A673 (cell line): ENCODE results near the gene PROKR2. TPM values are rescaled to one million over a fixed set of nuclear protein-coding genes. Genes with fewer than 3 reads are reported as not detected.

Experiments
- BruUV-seq: library from RNA; stranded (reverse); fragments of 400-500 nt; replicated peaks from 2 replicates; lab custom pipeline; 2021; lab: Mats Ljungman, UMichigan
- CTCF ChIA-PET: fragments of 300-600 bp; sonication (Branson Sonifier 250); formaldehyde crosslinking; loops from one replicate; lab custom pipeline; 2022; ENCODE audit warnings: antibody characterized with exemption; lab: Charles Lee
- POLR2A ChIA-PET: fragments of 300-600 bp; sonication (Branson Sonifier 250); formaldehyde crosslinking; loops from one replicate; lab custom pipeline; 2022; ENCODE audit warnings: antibody characterized with exemption; ENCODE audit not compliant: low non-redundant PET; lab: Charles Lee
- DNase-seq: peaks from one replicate; pipeline ENCODE4 v3.0.0-alpha.2; 2015; ENCODE audit warnings: low spot score
- H3K27ac ChIP-seq: fragments of 200-600 bp; sonication (generic); 2 replicates; pipeline ENCODE4 v1.5.1; 2016; ENCODE audit warnings: mixed run types, low read depth, mild to moderate bottlenecking, mixed read lengths, antibody characterized with exemption, low read length; ENCODE audit not compliant: poor library complexity, severe bottlenecking
- H3K27me3 ChIP-seq: fragments of 200-600 bp; sonication (generic); replicated peaks from 2 replicates; pipeline ENCODE4 v1.6.1; 2017; ENCODE audit warnings: mixed run types, low read depth, mild to moderate bottlenecking, mixed read lengths, antibody characterized with exemption, low read length; ENCODE audit not compliant: insufficient read depth, poor library complexity
- H3K36me3 ChIP-seq: fragments of 200-600 bp; sonication (generic); 2 replicates; pipeline ENCODE4 v1.6.1; 2016; ENCODE audit warnings: mixed run types, mild to moderate bottlenecking, mixed read lengths, antibody characterized with exemption, low read length; ENCODE audit not compliant: insufficient read depth, poor library complexity, severe bottlenecking
- H3K4me1 ChIP-seq: fragments of 200-600 bp; sonication (generic); 2 replicates; pipeline ENCODE4 v1.6.1; 2017; ENCODE audit warnings: mixed run types, mild to moderate bottlenecking, mixed read lengths, antibody characterized with exemption, low read length; ENCODE audit not compliant: insufficient read depth, poor library complexity, severe bottlenecking
- H3K4me3 ChIP-seq: fragments of 200-600 bp; sonication (generic); 2 replicates; pipeline ENCODE4 v1.5.1; 2016; ENCODE audit warnings: low read depth, mixed run types, mild to moderate bottlenecking, mixed read lengths, low read length; ENCODE audit not compliant: poor library complexity, severe bottlenecking
- H3K9me3 ChIP-seq: fragments of 200-600 bp; sonication (generic); 2 replicates; pipeline ENCODE4 v1.6.1; 2016; ENCODE audit warnings: mixed run types, low read depth, mild to moderate bottlenecking, mixed read lengths, antibody characterized with exemption, low read length; ENCODE audit not compliant: poor library complexity, severe bottlenecking
- CTCF ChIP-seq: fragments of 300-800, 200-600 bp; sonication (generic); conservative IDR thresholded peaks from 2 replicates; pipeline ENCODE4 v1.5.1; 2017; ENCODE audit warnings: low read depth, mild to moderate bottlenecking, antibody characterized with exemption, low read length, moderate library complexity, mixed read lengths
- EZH2 ChIP-seq: fragments of 200-600 bp; sonication (generic); IDR thresholded peaks from 2 replicates; pipeline ENCODE4 v1.6.1; 2017; ENCODE audit warnings: borderline replicate concordance, low read depth, mild to moderate bottlenecking, mixed read lengths, antibody characterized with exemption, low read length; ENCODE audit not compliant: poor library complexity, severe bottlenecking
- intact Hi-C: fragments of 100-400 bp; cut with micrococcal nuclease; formaldehyde crosslinking; loops from one replicate; pipeline ENCODE4 v1.10.0; 2022; ENCODE audit not compliant: unreplicated experiment
- total RNA-seq: library from RNA; stranded (reverse); gene quantifications from 2 replicates; pipeline ENCODE4 v1.2.3, GENCODE V29; 2021

The PROKR2 gene
- total RNA-seq, 1 experiment from 2014 or later: not detected

- no peaks in the 10 kb centered on the region for H3K4me1 ChIP-seq
- CTCF ChIA-PET: no interaction called here
- H3K27ac ChIP-seq: no peak overlapping the region
- POLR2A ChIA-PET: no interaction called here
- no peak for DNase-seq
- no peaks in the 10 kb centered on the region for H3K9me3 ChIP-seq
- intact Hi-C loops: no loop called here
- TF ChIP-seq EZH2: no peak
- peaks cover 87% of the 10 kb centered on the region for H3K27me3 ChIP-seq
- BruUV-seq: no TSS peak
- H3K4me3 ChIP-seq: no peak overlapping the region
- no peaks in the 10 kb centered on the region for H3K36me3 ChIP-seq
Observed at GRCh38 chr20:5313916-5314315, 2.8 kb downstream of the PROKR2 start.

GRCh38 chr20:5312518-5312917, 4.2 kb downstream of the PROKR2 start:
- ChIA-PET POLR2A (no interaction called here), CTCF (no interaction called here)
- intact Hi-C loops: no loop called here
- DNase-seq: no peak
- H3K27me3 ChIP-seq: peaks cover 73% of the 10 kb centered on the region
- BruUV-seq: no TSS peak
- H3K27ac ChIP-seq: no peak overlapping the region
- H3K9me3 ChIP-seq: no peaks in the 10 kb centered on the region
- TF ChIP-seq CTCF (no peak), EZH2 (no peak)
- H3K4me1 ChIP-seq: no peaks in the 10 kb centered on the region
- no peaks in the 10 kb centered on the region for H3K36me3 ChIP-seq
- no peak overlapping the region for H3K4me3 ChIP-seq

DNA sequence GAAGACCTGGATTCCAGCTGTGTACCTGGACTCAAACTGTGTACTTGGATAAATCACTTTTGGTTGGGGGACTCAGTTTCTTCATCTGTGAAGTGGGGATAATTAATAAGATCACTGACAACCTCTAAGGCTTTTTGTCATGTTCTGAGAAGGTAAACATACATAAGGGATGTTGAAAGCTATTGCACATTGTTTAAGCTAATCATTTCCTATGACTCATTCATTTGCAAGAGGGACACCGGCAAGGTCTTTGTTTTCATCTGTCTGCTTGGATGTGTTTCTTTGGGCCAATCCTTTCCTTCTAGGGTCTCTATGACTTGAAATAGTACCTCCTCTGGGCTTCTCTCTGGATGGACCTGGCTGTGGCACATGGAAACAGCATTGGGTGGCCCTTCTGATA, 6.8 kb downstream of the PROKR2 start:
- no peaks in the 10 kb centered on the region for H3K36me3 ChIP-seq
- no TSS peak for BruUV-seq

More for the DNA sequence above, 6.8 kb downstream of the PROKR2 start:
- POLR2A ChIA-PET: no interaction called here
- no peaks in the 10 kb centered on the region for H3K9me3 ChIP-seq
- H3K4me3 ChIP-seq: no peak overlapping the region
- CTCF ChIA-PET: no interaction called here
- no peak overlapping the region for H3K27ac ChIP-seq
- DNase-seq: no peak
- H3K4me1 ChIP-seq: no peaks in the 10 kb centered on the region
- TF ChIP-seq CTCF (no peak), EZH2 (no peak)
- intact Hi-C loops: no loop called here
- H3K27me3 ChIP-seq: peaks cover 61% of the 10 kb centered on the region
